Measurements from ENCODE around the gene TMEM8B.

DNA sequence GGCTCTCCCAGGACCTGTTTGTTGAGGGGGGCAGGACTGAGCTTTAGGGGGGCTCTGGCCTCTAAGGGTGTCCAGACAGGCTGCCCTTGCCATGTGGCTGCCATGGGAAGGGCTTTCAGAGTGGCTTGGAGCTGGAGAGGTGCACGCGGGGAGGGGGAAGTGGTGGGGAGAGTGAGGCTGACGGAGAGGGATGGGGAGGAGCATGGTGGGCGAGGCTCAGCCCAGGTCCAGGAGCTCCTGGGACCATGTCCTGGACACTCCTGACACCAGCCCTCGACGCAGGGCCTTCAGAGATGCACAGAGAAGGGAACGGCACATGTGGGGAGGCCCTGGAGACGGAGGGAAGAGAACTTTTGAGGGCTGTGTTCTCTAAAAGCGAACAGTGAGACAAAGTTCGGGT lies 82.7 kb downstream of the TMEM8B start:
- TF ChIP-seq SUZ12 (IDR thresholded peaks at IDR 0.05) (no peak), BHLHE40 (IDR thresholded peaks at IDR 0.05; ENCODE audit: borderline replicate concordance) (no peak), TARDBP (IDR thresholded peaks at IDR 0.05) (no peak), HDGF (IDR thresholded peaks at IDR 0.05; ENCODE audit: borderline replicate concordance) (no peak), ARNT (IDR thresholded peaks at IDR 0.05) (no peak)
